H1 (cell line): Measurements from ENCODE around the gene CASZ1. TPM values are rescaled to one million over a fixed set of nuclear protein-coding genes. Genes with fewer than 3 reads are reported as not detected.

Experiments used
- E2F6 ChIP-seq: IDR thresholded peaks from 2 replicates; pipeline ENCODE4 v1.6.1; 2012; ENCODE audit warnings: inconsistent platforms
- HDAC2 ChIP-seq, 2 experiments: fragments of 300-600 bp in 1 of 2; sonication (generic) in 1 of 2; IDR thresholded peaks; 2 replicates each; pipeline ENCODE4 v1.6.1; 2011 to 2012; ENCODE audit warnings: low read depth in 2 of 2, low read length in 2 of 2, mild to moderate bottlenecking in 2 of 2, moderate library complexity in 2 of 2, borderline replicate concordance in 1 of 2, inconsistent platforms in 1 of 2
- KDM1A ChIP-seq: fragments of 200-600, 300-600 bp; sonication (generic); IDR thresholded peaks from 2 replicates; pipeline ENCODE4 v1.7.1; 2016; ENCODE audit warnings: mild to moderate bottlenecking, low read length, borderline replicate concordance
- SAP30 ChIP-seq: fragments of 300-600 bp; sonication (generic); IDR thresholded peaks from 2 replicates; pipeline ENCODE4 v1.7.1; 2012; ENCODE audit warnings: low read length, moderate library complexity, mild to moderate bottlenecking, inconsistent platforms; ENCODE audit not compliant: insufficient read depth, insufficient replicate concordance
- SIX5 ChIP-seq: IDR thresholded peaks from 2 replicates; pipeline ENCODE4 v1.6.1; 2011; ENCODE audit warnings: mild to moderate bottlenecking, low read depth, low read length
- polyA plus RNA-seq, 7 experiments: library from polyadenylated mRNA; depleted of rRNA in 3 of 7; stranded (reverse) in 5 of 7; unstranded in 2 of 7; fragments of >200 nt in 5 of 7; fragments of 200-250 nt in 2 of 7; gene quantifications; 1 replicate in 5 of 7; 2 replicates in 1 of 7; 4 replicates in 1 of 7; pipeline versions ENCODE4 v1.2.1 to v1.2.3, GENCODE V29; 2011 to 2013; ENCODE audit warnings: missing spikeins in 2 of 7, mixed read lengths in 2 of 7
- total RNA-seq: library from RNA; stranded (reverse); fragmentation: NEBNext Ultra II Directional; extraction: Animal tissue kit (Norgen Biotek cat#: 25700); gene quantifications from 2 replicates; pipeline ENCODE4 v1.2.1, GENCODE V29; 2021

CASZ1 gene
- total and polyA plus RNA-seq, 2 of the 8 experiments (the other 6 are each of a cell fraction or from before 2014, with no cell fraction given) = 4.4 to 7.7 TPM

GRCh38 chr1:10824821-10825540 lies 28.5 kb upstream of the CASZ1 start (continued):
- TF ChIP-seq KDM1A (peak; percentile 87; the same call in 1 of the 2 replicates), SIX5 (no peak), HDAC2 (IDR thresholded peaks at IDR 0.05; ENCODE audit: borderline replicate concordance in 1 of 2, low read depth in 2 of 2, low read length in 2 of 2) (peak in 1 of 2 experiments; percentile 60; a peak in 1 of 4 replicates), E2F6 (no peak), SAP30 (no peak)
